Neutrophil (primary cell): ENCODE data around the gene TMEM120B.

Experiments
- H3K27ac ChIP-seq: fragments of 200-600 bp; sonication (generic); 2 replicates; pipeline ENCODE4 v1.5.1; 2016; ENCODE audit warnings: mild to moderate bottlenecking, moderate library complexity
- H3K27me3 ChIP-seq: fragments of 200-600 bp; sonication (generic); 2 replicates; pipeline ENCODE4 v1.6.0; 2016; ENCODE audit warnings: mild to moderate bottlenecking
- H3K36me3 ChIP-seq: fragments of 200-600 bp; sonication (generic); 2 replicates; pipeline ENCODE4 v1.5.1; 2017
- H3K4me1 ChIP-seq, 2 experiments: fragments of 200-600 bp in 1 of 2; sonication (generic) in 1 of 2; 1 replicate in 1 of 2; 2 replicates in 1 of 2; pipeline versions ENCODE4 v1.5.1 to v1.6.1; 2013 to 2016; ENCODE audit warnings: low read depth in 1 of 2, low read length in 1 of 2, mild to moderate bottlenecking in 1 of 2, moderate library complexity in 1 of 2; ENCODE audit not compliant: control insufficient read depth in 1 of 2, insufficient read depth in 1 of 2
- H3K4me3 ChIP-seq, 2 experiments: fragments of 200-600 bp in 1 of 2; sonication (generic) in 1 of 2; 1 replicate in 1 of 2; 2 replicates in 1 of 2; pipeline ENCODE4 v1.5.1; 2013 to 2016; ENCODE audit warnings: low read depth in 1 of 2, low read length in 1 of 2, mild to moderate bottlenecking in 1 of 2, moderate library complexity in 1 of 2
- H3K9me3 ChIP-seq: fragments of 200-600 bp; sonication (generic); 2 replicates; pipeline ENCODE4 v1.5.1; 2016
- TF ChIP-seq, protein P1 (sequence below): fragments of 200-600 bp; sonication (generic); IDR thresholded peaks from 2 replicates; pipeline ENCODE4 v1.5.1; 2016; ENCODE audit warnings: antibody characterized with exemption

Gene TMEM120B

DNA sequence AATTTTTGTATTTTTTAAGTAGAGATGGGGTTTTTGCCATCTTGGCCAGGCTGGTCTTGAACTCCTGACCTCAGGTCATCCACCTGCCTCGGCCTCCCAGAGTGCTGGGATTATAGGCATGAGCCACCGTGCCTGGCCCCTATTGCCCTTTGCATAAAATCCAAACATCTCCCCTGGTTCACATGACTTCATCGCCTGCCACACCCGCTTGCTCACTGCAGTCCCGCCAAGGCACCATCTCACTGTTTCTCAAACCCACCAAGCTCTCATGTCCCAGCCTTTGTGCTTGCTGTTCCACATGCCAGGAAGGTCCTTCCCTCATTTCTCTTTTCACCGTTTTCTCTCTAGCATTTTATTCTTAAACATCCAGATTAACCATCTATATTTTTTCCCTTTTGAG lies 71.2 kb downstream of the TMEM120B start:
- Histone ChIP-seq H3K36me3 (peaks cover 28% of the 10 kb centered on the region), H3K4me1 (peaks cover 38 to 44% of the 10 kb centered on the region in 2 experiments), H3K4me3 (no peak overlapping the region), H3K27ac (no peak overlapping the region), H3K9me3 (no peaks in the 10 kb centered on the region), H3K27me3 (no peaks in the 10 kb centered on the region)
- TF ChIP-seq, protein P1, sequence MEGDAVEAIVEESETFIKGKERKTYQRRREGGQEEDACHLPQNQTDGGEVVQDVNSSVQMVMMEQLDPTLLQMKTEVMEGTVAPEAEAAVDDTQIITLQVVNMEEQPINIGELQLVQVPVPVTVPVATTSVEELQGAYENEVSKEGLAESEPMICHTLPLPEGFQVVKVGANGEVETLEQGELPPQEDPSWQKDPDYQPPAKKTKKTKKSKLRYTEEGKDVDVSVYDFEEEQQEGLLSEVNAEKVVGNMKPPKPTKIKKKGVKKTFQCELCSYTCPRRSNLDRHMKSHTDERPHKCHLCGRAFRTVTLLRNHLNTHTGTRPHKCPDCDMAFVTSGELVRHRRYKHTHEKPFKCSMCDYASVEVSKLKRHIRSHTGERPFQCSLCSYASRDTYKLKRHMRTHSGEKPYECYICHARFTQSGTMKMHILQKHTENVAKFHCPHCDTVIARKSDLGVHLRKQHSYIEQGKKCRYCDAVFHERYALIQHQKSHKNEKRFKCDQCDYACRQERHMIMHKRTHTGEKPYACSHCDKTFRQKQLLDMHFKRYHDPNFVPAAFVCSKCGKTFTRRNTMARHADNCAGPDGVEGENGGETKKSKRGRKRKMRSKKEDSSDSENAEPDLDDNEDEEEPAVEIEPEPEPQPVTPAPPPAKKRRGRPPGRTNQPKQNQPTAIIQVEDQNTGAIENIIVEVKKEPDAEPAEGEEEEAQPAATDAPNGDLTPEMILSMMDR, result no peak

DNA sequence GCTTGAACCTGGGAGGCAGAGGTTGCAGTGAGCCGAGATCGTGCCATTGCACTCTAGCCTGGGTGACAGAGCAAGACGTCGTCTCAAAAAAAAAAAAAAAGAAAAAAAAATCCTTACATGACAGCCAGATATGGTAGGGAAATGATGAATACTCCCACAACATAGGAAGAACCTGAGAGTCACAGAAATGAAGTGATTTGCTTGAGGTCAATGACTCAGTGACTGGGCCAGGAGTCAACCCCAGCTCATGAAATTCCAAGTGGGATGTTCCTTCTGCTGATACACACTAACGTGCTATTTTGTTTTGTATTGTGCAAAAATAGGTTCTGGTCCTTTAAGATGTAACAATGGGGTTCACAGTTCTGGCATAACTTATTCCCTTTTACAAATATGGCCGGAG lies 71.9 kb downstream of the TMEM120B start:
- H3K36me3 ChIP-seq, result peaks cover 21% of the 10 kb centered on the region
- peaks cover 45 to 51% of the 10 kb centered on the region in 2 experiments for H3K4me1 ChIP-seq
- no peaks in the 10 kb centered on the region for H3K9me3 ChIP-seq
- H3K27me3 ChIP-seq, result no peaks in the 10 kb centered on the region
- peak overlapping the region; percentile 23 for H3K27ac ChIP-seq
- TF ChIP-seq, protein P1, result no peak
- no peak overlapping the region for H3K4me3 ChIP-seq

GRCh38 chr12:121786440-121786825 lies 73.9 kb downstream of the TMEM120B start:
- H3K27me3 ChIP-seq, result no peaks in the 10 kb centered on the region
- peak overlapping the region; percentile 98 for H3K27ac ChIP-seq
- H3K4me3 ChIP-seq, result peak overlapping the region in 1 of 2 experiments; percentile 89
- TF ChIP-seq, protein P1, result no peak
- no peaks in the 10 kb centered on the region for H3K9me3 ChIP-seq
- H3K4me1 ChIP-seq, result peaks cover 65 to 70% of the 10 kb centered on the region in 2 experiments
- peaks cover 1% of the 10 kb centered on the region for H3K36me3 ChIP-seq

DNA sequence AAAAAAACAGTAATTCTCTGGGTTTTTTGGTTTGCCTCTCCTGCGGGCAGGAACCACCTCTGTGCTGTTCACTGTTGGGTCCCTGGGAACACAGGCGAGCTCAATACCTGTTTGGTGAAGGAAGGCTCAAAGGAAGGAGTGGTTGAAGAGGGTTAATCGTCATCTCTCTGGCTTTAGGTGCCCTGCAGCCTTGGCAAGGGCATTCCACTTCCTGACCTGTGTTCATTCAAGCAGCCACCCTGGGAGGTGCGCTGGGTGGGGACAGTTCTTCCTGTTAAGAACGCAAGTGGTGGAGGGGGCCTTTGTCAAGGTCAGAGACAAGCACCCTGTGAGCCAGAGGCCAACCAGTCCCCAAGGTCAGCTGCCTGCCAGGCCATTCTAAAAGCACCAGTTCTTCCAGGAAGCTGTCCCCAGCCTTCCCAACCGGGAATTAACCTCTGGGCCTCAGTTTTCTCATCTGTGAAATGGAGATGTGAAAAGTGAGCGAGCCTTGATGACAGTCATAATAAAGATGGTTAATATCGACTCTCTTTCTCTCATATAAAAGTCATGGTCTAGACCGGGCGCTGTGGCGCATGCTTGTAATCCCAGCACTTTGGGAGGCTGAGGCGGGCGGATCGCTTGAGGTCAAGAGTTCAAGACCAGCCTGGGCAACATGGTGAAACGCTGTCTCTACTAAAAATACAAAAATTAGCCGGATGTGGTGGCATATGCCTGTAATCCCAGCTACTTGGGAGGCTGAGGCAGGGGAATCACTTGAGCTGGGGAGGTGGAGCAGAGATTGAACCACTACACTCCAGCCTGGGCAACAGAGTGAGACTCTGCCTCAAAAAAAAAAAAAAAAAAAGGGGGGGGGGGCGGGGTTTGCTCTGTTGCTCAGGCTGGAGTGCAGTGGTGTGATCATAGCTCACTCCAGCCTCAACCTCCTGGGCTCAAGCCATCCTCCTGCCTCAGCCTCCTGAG lies 74.8 kb downstream of the TMEM120B start:
- H3K4me1 ChIP-seq, result peaks cover 68 to 70% of the 10 kb centered on the region in 2 experiments
- peak overlapping the region; percentile 98 for H3K27ac ChIP-seq

GRCh38 chr12:121788176-121788818 lies 75.7 kb downstream of the TMEM120B start:
- TF ChIP-seq, protein P1, result no peak
- no peaks in the 10 kb centered on the region for H3K36me3 ChIP-seq
- no peaks in the 10 kb centered on the region for H3K9me3 ChIP-seq
- peak overlapping the region; percentile 98 for H3K27ac ChIP-seq
- no peaks in the 10 kb centered on the region for H3K27me3 ChIP-seq
- H3K4me1 ChIP-seq, result peaks cover 73 to 75% of the 10 kb centered on the region in 2 experiments
- peak overlapping the region; percentile 59 to 89 for H3K4me3 ChIP-seq

More for the DNA sequence above, 74.8 kb downstream of the TMEM120B start:
- no peaks in the 10 kb centered on the region for H3K9me3 ChIP-seq
- no peaks in the 10 kb centered on the region for H3K27me3 ChIP-seq
- no peaks in the 10 kb centered on the region for H3K36me3 ChIP-seq
- TF ChIP-seq, protein P1, result no peak
- H3K4me3 ChIP-seq, result peak overlapping the region in 1 of 2 experiments; percentile 89
